ENCODE results near the gene SLC39A2. TPM values are rescaled to one million over a fixed set of nuclear protein-coding genes. Genes with fewer than 3 reads are reported as not detected.

SLC39A2 gene
- total and polyA plus RNA-seq, 11 donors: not detected

DNA sequence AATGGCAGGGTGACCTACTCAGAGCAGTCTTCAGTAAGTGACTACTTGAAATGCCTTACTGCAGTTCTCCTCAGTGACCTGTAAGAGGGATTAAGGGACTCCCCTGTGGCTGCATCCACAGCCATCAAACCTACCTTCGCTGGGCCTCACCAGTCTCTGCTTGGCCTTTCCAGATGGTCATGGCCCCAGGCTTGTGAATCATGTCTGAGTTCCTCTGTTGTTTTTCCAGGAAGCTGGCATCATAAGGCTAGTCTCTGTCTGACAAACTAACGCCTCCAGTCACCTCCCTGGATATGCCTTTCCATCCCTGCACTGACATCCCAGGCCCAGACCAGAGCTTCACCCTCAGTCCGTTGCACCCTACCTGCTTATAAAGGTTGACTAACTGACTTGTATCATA lies 29.8 kb upstream of the SLC39A2 start:
- Histone ChIP-seq H3K4me3 (no peak overlapping the region), H3K27ac (no peak overlapping the region), H3K4me1 (peaks cover 0 to 13% (median 5%) of the 10 kb centered on the region in 12 donors), H3K36me3 (no peaks in the 10 kb centered on the region), H3K9me3 (no peaks in the 10 kb centered on the region), H3K27me3 (no peaks in the 10 kb centered on the region)
- TF ChIP-seq, protein P1, sequence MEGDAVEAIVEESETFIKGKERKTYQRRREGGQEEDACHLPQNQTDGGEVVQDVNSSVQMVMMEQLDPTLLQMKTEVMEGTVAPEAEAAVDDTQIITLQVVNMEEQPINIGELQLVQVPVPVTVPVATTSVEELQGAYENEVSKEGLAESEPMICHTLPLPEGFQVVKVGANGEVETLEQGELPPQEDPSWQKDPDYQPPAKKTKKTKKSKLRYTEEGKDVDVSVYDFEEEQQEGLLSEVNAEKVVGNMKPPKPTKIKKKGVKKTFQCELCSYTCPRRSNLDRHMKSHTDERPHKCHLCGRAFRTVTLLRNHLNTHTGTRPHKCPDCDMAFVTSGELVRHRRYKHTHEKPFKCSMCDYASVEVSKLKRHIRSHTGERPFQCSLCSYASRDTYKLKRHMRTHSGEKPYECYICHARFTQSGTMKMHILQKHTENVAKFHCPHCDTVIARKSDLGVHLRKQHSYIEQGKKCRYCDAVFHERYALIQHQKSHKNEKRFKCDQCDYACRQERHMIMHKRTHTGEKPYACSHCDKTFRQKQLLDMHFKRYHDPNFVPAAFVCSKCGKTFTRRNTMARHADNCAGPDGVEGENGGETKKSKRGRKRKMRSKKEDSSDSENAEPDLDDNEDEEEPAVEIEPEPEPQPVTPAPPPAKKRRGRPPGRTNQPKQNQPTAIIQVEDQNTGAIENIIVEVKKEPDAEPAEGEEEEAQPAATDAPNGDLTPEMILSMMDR (IDR thresholded peaks at IDR 0.05): no peak
- no peak for TF ChIP-seq POLR2A (IDR thresholded peaks at IDR 0.05)
- intact Hi-C loops (cut with DNase I): loop anchor here in 2 of 10 donors (5.0 to 10.0 kb wide), 3 partner anchors 112 to 275 kb away; no protein-coding TSS in a partner anchor
- no peak for ATAC-seq
- WGBS, 4 donors: 89 to 97% (median 93%) methylated on average over 3 of the region's 3 CpGs
- no peak for DNase-seq

DNA sequence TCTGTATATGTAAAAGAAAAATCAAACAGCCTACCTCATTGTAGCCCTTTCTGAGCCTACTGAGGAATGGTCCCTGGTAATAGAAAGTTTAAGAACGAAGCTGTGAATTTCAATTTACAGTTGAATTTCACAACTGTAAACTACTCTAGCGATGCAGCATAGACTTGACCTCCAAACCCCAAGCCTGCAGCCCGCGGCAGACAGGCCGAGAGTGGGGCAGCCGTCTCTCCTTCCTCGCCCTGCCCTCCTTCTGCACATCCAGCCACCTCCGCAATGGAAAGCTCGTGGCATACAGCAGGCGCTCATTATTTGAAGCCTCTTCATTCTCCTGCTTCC lies 28.5 kb upstream of the SLC39A2 start:
- no peaks in the 10 kb centered on the region for H3K36me3 ChIP-seq
- TF ChIP-seq, protein P1 (IDR thresholded peaks at IDR 0.05): no peak
- TF ChIP-seq POLR2A (IDR thresholded peaks at IDR 0.05): no peak
- peak overlapping the region; percentile 43 to 73 (median 64) for H3K4me3 ChIP-seq
- peaks cover 0 to 13% (median 5%) of the 10 kb centered on the region in 12 donors for H3K4me1 ChIP-seq
- no peak for DNase-seq
- intact Hi-C loops (cut with DNase I): loop anchor here in 9 of 10 donors (2.0 to 10.0 kb wide), 12 partner anchors 98 to 356 kb away; partner anchors contain the start of genes RNASE4 (in 2 of the 9) and ANG (in 1 of the 9)
- no peaks in the 10 kb centered on the region for H3K27me3 ChIP-seq
- peak in 3 of 4 donors; percentile 3 to 32 (median 6) for ATAC-seq
- WGBS, 4 donors: 21 to 40% (median 28%) methylated on average over 10 of the region's 10 CpGs
- H3K27ac ChIP-seq: peak overlapping the region in 11 of 12 donors; percentile 14 to 83 (median 58)
- H3K9me3 ChIP-seq: no peaks in the 10 kb centered on the region

DNA sequence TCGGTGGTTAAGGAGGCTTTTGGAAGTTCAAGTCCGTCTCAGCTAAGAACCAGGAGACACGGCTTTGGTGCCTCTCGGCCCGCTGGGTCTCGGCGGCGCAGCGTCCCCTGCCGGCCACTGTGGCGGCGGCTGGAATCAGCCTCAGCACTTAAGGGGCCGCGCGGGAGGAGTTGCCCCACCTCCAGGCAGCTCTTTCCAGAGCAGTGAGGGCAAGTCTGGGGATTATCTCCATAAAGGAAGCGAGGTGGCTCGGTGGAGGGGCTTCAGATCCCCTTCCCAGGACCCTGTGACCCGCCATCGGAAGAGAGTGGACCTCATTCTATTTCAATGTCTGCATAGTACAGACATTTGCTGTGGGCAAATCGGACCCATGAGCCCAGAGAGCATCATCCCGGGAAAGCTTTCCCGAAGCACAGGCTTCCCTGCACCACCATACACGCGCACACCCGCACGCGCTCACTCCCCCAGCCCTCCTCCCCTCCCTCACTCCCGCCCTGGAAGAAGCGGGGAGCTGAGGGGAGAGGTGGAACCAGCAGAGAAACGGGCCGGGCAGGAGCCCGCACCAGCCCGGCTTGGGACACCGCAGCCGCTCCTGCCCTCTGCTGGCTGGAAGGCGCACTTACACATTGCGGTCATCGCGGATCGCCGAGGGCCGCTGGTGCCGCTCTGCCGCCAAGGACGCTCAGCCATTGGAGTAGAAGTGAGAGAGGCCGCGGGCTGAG lies 27.9 kb upstream of the SLC39A2 start:
- WGBS, 4 donors: 1 to 2% (median 1%) methylated on average over 41 to 47 of the region's 47 CpGs
- intact Hi-C loops (cut with DNase I): loop anchor here in 9 of 10 donors (1.0 to 10.0 kb wide), 13 partner anchors 99 to 356 kb away; partner anchors contain the start of genes RNASE4 (in 2 of the 9) and ANG (in 1 of the 9)
- no peak for TF ChIP-seq POLR2A (IDR thresholded peaks at IDR 0.05)
- TF ChIP-seq, protein P1 (IDR thresholded peaks at IDR 0.05): peak; percentile 68 to 90 (median 76)
- peak; percentile 85 to 93 (median 86) for DNase-seq
- H3K4me3 ChIP-seq: peak overlapping the region; percentile 43 to 73 (median 64)
- peaks cover 0 to 13% (median 5%) of the 10 kb centered on the region in 12 donors for H3K4me1 ChIP-seq
- no peaks in the 10 kb centered on the region for H3K36me3 ChIP-seq
- peak; percentile 92 to 97 (median 96) for ATAC-seq
- no peaks in the 10 kb centered on the region for H3K27me3 ChIP-seq
- no peaks in the 10 kb centered on the region for H3K9me3 ChIP-seq
- H3K27ac ChIP-seq: peak overlapping the region in 11 of 12 donors; percentile 14 to 83 (median 58)

DNA sequence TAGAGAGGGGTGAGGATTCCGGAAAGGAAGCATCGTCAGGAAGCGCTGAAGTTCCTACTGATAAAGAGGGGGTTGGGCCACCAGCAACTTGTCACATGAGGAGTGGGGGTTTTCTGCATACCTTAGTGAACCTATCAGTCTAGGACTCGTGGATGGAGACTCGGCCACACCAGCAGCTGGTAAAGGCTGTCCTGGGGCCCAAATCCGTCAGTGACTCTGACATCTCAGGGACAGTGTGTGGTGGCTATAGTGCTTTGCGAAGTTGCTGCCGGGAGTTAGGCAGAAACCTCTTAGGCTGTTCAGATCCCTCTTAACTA lies 27.4 kb upstream of the SLC39A2 start:
- TF ChIP-seq, protein P1 (IDR thresholded peaks at IDR 0.05): no peak
- TF ChIP-seq POLR2A (IDR thresholded peaks at IDR 0.05): no peak
- WGBS, 4 donors: 5 to 11% (median 9%) methylated on average over 8 of the region's 8 CpGs
- peak overlapping the region in 10 of 12 donors; percentile 59 to 73 (median 64) for H3K4me3 ChIP-seq
- peak overlapping the region in 10 of 12 donors; percentile 13 to 83 (median 62) for H3K27ac ChIP-seq
- H3K36me3 ChIP-seq: no peaks in the 10 kb centered on the region
- DNase-seq: no peak
- H3K4me1 ChIP-seq: peaks cover 0 to 13% (median 5%) of the 10 kb centered on the region in 12 donors
- no peaks in the 10 kb centered on the region for H3K9me3 ChIP-seq
- H3K27me3 ChIP-seq: no peaks in the 10 kb centered on the region
- intact Hi-C loops (cut with DNase I): loop anchor here in 9 of 10 donors (1.0 to 10.0 kb wide), 13 partner anchors 99 to 357 kb away; partner anchors contain the start of genes RNASE4 (in 2 of the 9) and ANG (in 1 of the 9)
- peak in 2 of 4 donors; percentile 36 to 50 for ATAC-seq
